Measurements from ENCODE around the gene TRPC3. TPM values are rescaled to one million over a fixed set of nuclear protein-coding genes. Genes with fewer than 3 reads are reported as not detected.

The TRPC3 gene
- 0.37 and 0.57 TPM in 2 replicates for total RNA-seq (2021; fragmentation: NEBNext Ultra II Directional; extraction: Animal tissue kit (Norgen Biotek cat#: 25700))
- 0.41 and 0.49 TPM in 2 replicates for polyA plus RNA-seq (2011; rRNA removed)
- polyA plus RNA-seq (2011; cell fraction: cytosol; rRNA removed) = 0.62 TPM
- 1.0 TPM for polyA plus RNA-seq (2011; cell fraction: nucleus; rRNA removed)
- 0.29 to 0.43 TPM (median 0.41 TPM) in 4 replicates for polyA plus RNA-seq (2012, experiment 1 of 2)
- polyA plus RNA-seq (2012, experiment 2 of 2) = 0.09 TPM
- polyA plus RNA-seq (2013, experiment 1 of 2) = 0.18 TPM
- 0.11 TPM for polyA plus RNA-seq (2013, experiment 2 of 2)
- 1.5 TPM in 2 replicates for polyA minus RNA-seq (2011; rRNA and poly(A)+ RNA removed)
- polyA minus RNA-seq (2011; cell fraction: cytosol; rRNA and poly(A)+ RNA removed) = 1.1 TPM
- 3.1 TPM for polyA minus RNA-seq (2011; cell fraction: nucleus; rRNA and poly(A)+ RNA removed)
- long read RNA-seq, experiment 1 = 0 reads
- long read RNA-seq, experiment 2, partial matches to known transcripts = 1 of 1 reads
- long read RNA-seq, experiment 2, other reads (novel, unspliced or antisense) = 0 of 1 reads

DNA sequence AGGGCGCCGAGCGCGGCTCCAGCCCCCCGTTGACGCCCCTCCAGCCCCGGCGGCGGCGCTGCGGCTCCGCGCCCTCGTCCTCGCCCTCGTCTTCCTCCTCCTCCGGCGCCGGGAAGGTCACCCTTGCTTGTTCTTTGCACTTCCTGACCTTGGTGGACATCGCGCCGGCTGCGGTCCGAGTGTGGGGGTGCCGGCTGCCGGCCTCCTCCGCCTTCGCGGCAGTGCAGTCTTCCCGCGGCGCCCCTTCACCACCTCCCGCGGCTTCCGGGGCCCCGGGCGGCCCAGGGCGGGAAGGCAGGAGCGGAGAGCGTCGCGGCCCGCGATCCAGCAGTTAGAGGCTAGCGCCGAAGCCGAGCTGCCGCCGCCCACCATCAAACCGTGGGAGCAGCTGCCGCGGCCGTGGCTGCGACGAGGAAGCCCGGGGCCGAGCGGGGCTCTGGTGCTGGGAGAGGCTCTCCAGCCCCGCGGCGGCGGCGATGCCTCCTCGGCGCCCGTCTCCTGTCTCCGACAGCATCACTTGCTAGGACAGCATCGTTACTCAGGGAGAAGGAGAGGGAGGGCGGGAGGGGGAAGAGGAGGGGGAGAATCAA, at the start of gene TRPC3:
TSS of gene TRPC3 (minus strand) at position 540 of the 590 bp plus-strand sequence. CDS start at position 160, 380 bp downstream.
- Histone ChIP-seq H3K36me3 (ENCODE audit: control insufficient read depth in 2 of 4, insufficient read depth in 4 of 4, low read length in 3 of 4) (no peaks in the 10 kb centered on the region), H4K91ac (replicated peaks; ENCODE audit: insufficient read length, low read length) (no peak within 1 kb of the TSS), H4K5ac (ENCODE audit: insufficient read length, low read depth, low read length) (no peak within 1 kb of the TSS), H3K9ac (replicated peaks in 1 of 4; ENCODE audit: extremely low read depth in 1 of 4, low read depth in 3 of 4, low read length in 3 of 4) (peak within 1 kb of the TSS in 1 of 4 experiments; percentile 24; a peak in 2 of 7 replicates), H4K20me1 (replicated peaks in 1 of 2; ENCODE audit: control insufficient read depth in 1 of 2, insufficient read depth in 2 of 2, low read length in 2 of 2) (no peaks in the 10 kb centered on the region), H2BK5ac (ENCODE audit: low read depth, low read length) (no peak within 1 kb of the TSS), H3K23ac (ENCODE audit: insufficient read length) (no peak within 1 kb of the TSS), H2AK5ac (ENCODE audit: low read depth, low read length) (no peak within 1 kb of the TSS), H2BK12ac (ENCODE audit: low read depth, low read length) (no peak within 1 kb of the TSS), H3K4me3 (ENCODE audit: extremely low read depth in 1 of 4, insufficient read depth in 2 of 4, low read depth in 3 of 4, low read length in 4 of 4) (peak within 1 kb of the TSS; percentile 46 to 77 (median 69)), H3K27me3 (replicated peaks in 1 of 4; ENCODE audit: control insufficient read depth in 3 of 4, extremely low read depth in 1 of 4, insufficient read depth in 3 of 4, low read length in 3 of 4) (peaks cover 23 to 58% (median 42%) of the 10 kb centered on the region in 4 experiments), H3K9me3 (ENCODE audit: insufficient read depth in 2 of 2, low read depth in 1 of 2, low read length in 1 of 2) (no peaks in the 10 kb centered on the region), H3K4me2 (ENCODE audit: insufficient read depth in 1 of 2, low read depth in 2 of 2, low read length in 2 of 2) (peak within 1 kb of the TSS; percentile 51 to 84), H3K14ac (ENCODE audit: insufficient read length) (no peak within 1 kb of the TSS), H2BK120ac (replicated peaks; ENCODE audit: low read depth, low read length) (no peak within 1 kb of the TSS), H3K18ac (ENCODE audit: extremely low read depth, low read length) (peak within 1 kb of the TSS; percentile 60; the same call in 1 of the 2 replicates), H2BK20ac (ENCODE audit: low read length) (no peak within 1 kb of the TSS), H3K23me2 (ENCODE audit: low read depth, low read length) (peaks cover 16% of the 10 kb centered on the region; the same call in 1 of the 2 replicates), H3K4ac (replicated peaks; ENCODE audit: insufficient read length, low read depth, low read length) (peak within 1 kb of the TSS; percentile 75), H3K4me1 (replicated peaks in 1 of 4; ENCODE audit: control insufficient read depth in 3 of 4, insufficient read depth in 4 of 4, low read length in 3 of 4) (peaks cover 0 to 2% (median 0%) of the 10 kb centered on the region in 4 experiments; a peak in 1 of 7 replicates), H2BK15ac (ENCODE audit: low read length) (no peak within 1 kb of the TSS), H4K8ac (ENCODE audit: extremely low read depth, insufficient read depth, low read length) (peak within 1 kb of the TSS; percentile 83), H3K56ac (replicated peaks; ENCODE audit: insufficient read length, low read depth, low read length) (no peak within 1 kb of the TSS), H3K79me1 (ENCODE audit: low read depth, low read length) (no peaks in the 10 kb centered on the region), H3K79me2 (ENCODE audit: control insufficient read depth in 1 of 2, insufficient read depth in 2 of 2, low read length in 2 of 2) (no peaks in the 10 kb centered on the region), H3K27ac (ENCODE audit: low read depth, low read length) (no peak within 1 kb of the TSS), H2AFZ (ENCODE audit: low read length) (peak within 1 kb of the TSS; percentile 83)
- WGBS, 2 experiments (ENCODE audit: extremely low coverage in 1 of 2, insufficient coverage in 1 of 2, insufficient read length in 1 of 2, insufficient replicate concordance in 2 of 2, low coverage in 1 of 2, low lambda C conversion rate in 2 of 2, missing lambda C conversion rate in 1 of 2) = 1% methylated on average over 36 of the region's 69 CpGs; no CpG with 5 or more reads in 1 of the 2 experiments
- DNase-seq (ENCODE audit: low read depth in 1 of 2, low spot score in 2 of 2) (peak in 1 of 2 experiments; percentile 72), FAIRE-seq (no peak)
- ChIA-PET CTCF (ENCODE audit: partially characterized antibody) (interaction anchor here (1.5 to 1.7 kb wide), 3 partner anchors 120 to 626 kb away, joined by 3 to 5 read pairs (median 4); no protein-coding TSS in a partner anchor), POLR2A (ENCODE audit: partially characterized antibody) (no interaction called here)
- TF ChIP-seq PHF8 (conservative IDR thresholded peaks at IDR 0.05; ENCODE audit: low read depth, low read length) (0 out of 2 replicates have a peak, but pooled peaks have one; percentile 21), GABPA (IDR thresholded peaks at IDR 0.05; ENCODE audit: borderline replicate concordance, insufficient read depth, low read length) (no peak), TAF1 (IDR thresholded peaks at IDR 0.05; ENCODE audit: low read depth, low read length) (no peak), EZH2 (IDR thresholded peaks at IDR 0.05; ENCODE audit: low read depth, low read length, severe bottlenecking) (peak; percentile 75), RNF2 (IDR thresholded peaks at IDR 0.05; ENCODE audit: borderline replicate concordance, low read depth, low read length, missing control alignments, poor library complexity, severe bottlenecking) (peak; percentile 62), KDM4A (IDR thresholded peaks at IDR 0.05; ENCODE audit: low read depth, low read length, severe bottlenecking) (peak; percentile 95)
- TF ChIP-seq, protein P1, sequence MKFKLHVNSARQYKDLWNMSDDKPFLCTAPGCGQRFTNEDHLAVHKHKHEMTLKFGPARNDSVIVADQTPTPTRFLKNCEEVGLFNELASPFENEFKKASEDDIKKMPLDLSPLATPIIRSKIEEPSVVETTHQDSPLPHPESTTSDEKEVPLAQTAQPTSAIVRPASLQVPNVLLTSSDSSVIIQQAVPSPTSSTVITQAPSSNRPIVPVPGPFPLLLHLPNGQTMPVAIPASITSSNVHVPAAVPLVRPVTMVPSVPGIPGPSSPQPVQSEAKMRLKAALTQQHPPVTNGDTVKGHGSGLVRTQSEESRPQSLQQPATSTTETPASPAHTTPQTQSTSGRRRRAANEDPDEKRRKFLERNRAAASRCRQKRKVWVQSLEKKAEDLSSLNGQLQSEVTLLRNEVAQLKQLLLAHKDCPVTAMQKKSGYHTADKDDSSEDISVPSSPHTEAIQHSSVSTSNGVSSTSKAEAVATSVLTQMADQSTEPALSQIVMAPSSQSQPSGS (IDR thresholded peaks at IDR 0.05; ENCODE audit: low read length) = no peak
